Measurements from ENCODE around the gene TMPO. TPM values are rescaled to one million over a fixed set of nuclear protein-coding genes. Genes with fewer than 3 reads are reported as not detected.
"Not testable (repeated sequence)": the region's sequence is repeated elsewhere in the genome, so short reads cannot be mapped to it uniquely, and the experiment has no call there.

TMPO gene
- total RNA-seq, 1 donor: 52.1 TPM

GRCh38 chr12:98574110-98574509 is 58.7 kb downstream of the TMPO start:
- DNase-seq (ENCODE audit: insufficient read length, low spot score, missing footprints): no peak
- no peaks in the 10 kb centered on the region for H3K4me1 ChIP-seq (ENCODE audit: insufficient read depth, low read length)
- no peaks in the 10 kb centered on the region for H3K9me3 ChIP-seq (ENCODE audit: low read depth, low read length)
- no peaks in the 10 kb centered on the region for H3K27me3 ChIP-seq (ENCODE audit: insufficient read depth, low read length)
- no peaks in the 10 kb centered on the region for H3K36me3 ChIP-seq (ENCODE audit: insufficient read depth, low read length)
- H4K20me1 ChIP-seq (ENCODE audit: insufficient read depth, low read length): no peaks in the 10 kb centered on the region
- H3K4me2 ChIP-seq (ENCODE audit: insufficient read depth, low read length): no peak overlapping the region
- no peak overlapping the region for H2AFZ ChIP-seq (ENCODE audit: low read length)
- no peak overlapping the region for H3K4me3 ChIP-seq (ENCODE audit: insufficient read depth, low read length)
- no peaks in the 10 kb centered on the region for H3K79me2 ChIP-seq (ENCODE audit: insufficient read depth, low read length)
- no peak overlapping the region for H3K27ac ChIP-seq (ENCODE audit: low read depth, low read length)
- no peak for TF ChIP-seq CTCF (IDR thresholded peaks at IDR 0.05; ENCODE audit: extremely low read depth, low read depth, low read length)

GRCh38 chr12:98575013-98575412 is 59.6 kb downstream of the TMPO start:
- no peaks in the 10 kb centered on the region for H3K27me3 ChIP-seq (ENCODE audit: insufficient read depth, low read length)
- no peak overlapping the region for H3K4me2 ChIP-seq (ENCODE audit: insufficient read depth, low read length)
- H3K4me3 ChIP-seq (ENCODE audit: insufficient read depth, low read length): no peak overlapping the region
- H3K9me3 ChIP-seq (ENCODE audit: low read depth, low read length): no peaks in the 10 kb centered on the region
- no peak overlapping the region for H2AFZ ChIP-seq (ENCODE audit: low read length)
- no peaks in the 10 kb centered on the region for H4K20me1 ChIP-seq (ENCODE audit: insufficient read depth, low read length)
- H3K79me2 ChIP-seq (ENCODE audit: insufficient read depth, low read length): no peaks in the 10 kb centered on the region
- no peak for TF ChIP-seq CTCF (IDR thresholded peaks at IDR 0.05; ENCODE audit: extremely low read depth, low read depth, low read length)
- no peaks in the 10 kb centered on the region for H3K4me1 ChIP-seq (ENCODE audit: insufficient read depth, low read length)
- H3K36me3 ChIP-seq (ENCODE audit: insufficient read depth, low read length): no peaks in the 10 kb centered on the region
- DNase-seq (ENCODE audit: insufficient read length, low spot score, missing footprints): no peak
- H3K27ac ChIP-seq (ENCODE audit: low read depth, low read length): no peak overlapping the region

- H3K9me3 ChIP-seq (ENCODE audit: low read depth, low read length); H2AFZ ChIP-seq (ENCODE audit: low read length); H3K27me3 ChIP-seq (ENCODE audit: insufficient read depth, low read length); H3K4me3 ChIP-seq (ENCODE audit: insufficient read depth, low read length); H3K27ac ChIP-seq (ENCODE audit: low read depth, low read length); H4K20me1 ChIP-seq (ENCODE audit: insufficient read depth, low read length); H3K36me3 ChIP-seq (ENCODE audit: insufficient read depth, low read length); DNase-seq (ENCODE audit: insufficient read length, low spot score, missing footprints); H3K79me2 ChIP-seq (ENCODE audit: insufficient read depth, low read length); H3K4me1 ChIP-seq (ENCODE audit: insufficient read depth, low read length); H3K4me2 ChIP-seq (ENCODE audit: insufficient read depth, low read length): not testable (repeated sequence)
Observed at GRCh38 chr12:98576795-98577194, 61.4 kb downstream of the TMPO start.

- no peaks in the 10 kb centered on the region for H3K4me1 ChIP-seq (ENCODE audit: insufficient read depth, low read length)
- H3K4me2 ChIP-seq (ENCODE audit: insufficient read depth, low read length): no peak overlapping the region
- no peak for TF ChIP-seq CTCF (IDR thresholded peaks at IDR 0.05; ENCODE audit: extremely low read depth, low read depth, low read length)
- H4K20me1 ChIP-seq (ENCODE audit: insufficient read depth, low read length): no peaks in the 10 kb centered on the region
- no peaks in the 10 kb centered on the region for H3K79me2 ChIP-seq (ENCODE audit: insufficient read depth, low read length)
- no peak for DNase-seq (ENCODE audit: insufficient read length, low spot score, missing footprints)
- no peak overlapping the region for H3K27ac ChIP-seq (ENCODE audit: low read depth, low read length)
- no peaks in the 10 kb centered on the region for H3K9me3 ChIP-seq (ENCODE audit: low read depth, low read length)
- H3K4me3 ChIP-seq (ENCODE audit: insufficient read depth, low read length): no peak overlapping the region
- no peaks in the 10 kb centered on the region for H3K27me3 ChIP-seq (ENCODE audit: insufficient read depth, low read length)
- no peak overlapping the region for H2AFZ ChIP-seq (ENCODE audit: low read length)
- no peaks in the 10 kb centered on the region for H3K36me3 ChIP-seq (ENCODE audit: insufficient read depth, low read length)
Observed at GRCh38 chr12:98578392-98578791, 63.0 kb downstream of the TMPO start.

Data from osteoblast (primary cell).